Inflammatory macrophage treated with lipopolysaccharide for 1 hour (primary cell): ENCODE results near the gene DNAJC8.

Experiments used
- DNase-seq, 2 donors: peaks; one replicate each; pipeline ENCODE4 v3.0.0-alpha.2; 2020 to 2022

DNAJC8 gene

DNA sequence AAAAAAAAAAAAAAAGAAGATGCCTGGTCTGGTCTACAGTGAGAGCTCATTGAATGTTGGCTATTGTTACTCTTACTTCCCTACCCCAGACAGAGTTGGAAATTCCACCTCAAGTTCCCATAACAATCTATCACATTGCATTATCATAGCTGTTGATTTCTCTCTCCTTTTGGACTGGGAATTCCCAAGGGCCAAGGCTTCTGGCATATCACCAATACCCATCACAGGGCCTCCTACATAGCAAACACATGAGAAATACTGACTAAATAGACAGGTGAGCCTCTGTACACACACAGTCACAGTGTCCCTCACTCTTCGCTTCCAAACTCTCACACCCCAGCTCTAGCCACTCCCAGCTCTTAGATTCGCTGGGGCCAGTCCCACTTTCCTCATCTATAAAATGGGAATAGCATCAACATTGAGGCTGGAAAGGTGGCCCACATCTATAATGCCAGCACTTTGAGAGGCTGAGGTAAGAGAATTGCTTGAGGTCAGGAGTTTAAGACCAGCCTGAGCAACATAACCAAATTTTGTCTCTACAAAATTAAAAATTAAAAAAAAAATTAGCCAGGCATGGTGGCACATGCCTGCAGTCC, 62.7 kb downstream of the DNAJC8 start:
- DNase-seq = peak; percentile 85 to 97

GRCh38 chr1:28163496-28164161, 69.2 kb downstream of the DNAJC8 start:
- no peak for DNase-seq

DNA sequence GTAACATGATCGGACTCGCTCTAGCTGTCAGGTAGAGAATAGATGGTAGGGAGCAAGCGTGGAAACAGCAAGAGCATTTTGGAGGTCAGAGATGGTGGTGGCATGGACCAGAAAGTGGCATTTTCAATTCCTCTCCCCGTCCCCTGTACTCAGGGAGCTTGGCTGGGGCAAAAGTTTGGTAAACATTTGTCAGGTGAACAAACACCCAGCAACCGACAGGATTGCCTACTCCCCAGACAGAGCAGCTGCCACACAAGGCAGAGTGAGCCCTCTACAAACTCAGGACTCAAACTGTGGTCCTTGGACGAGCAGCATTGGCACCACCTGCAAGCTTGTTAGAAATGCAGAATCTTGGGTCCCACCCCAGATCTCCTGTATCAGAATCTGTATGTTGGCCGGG, 70.7 kb downstream of the DNAJC8 start:
- DNase-seq = no peak

- DNase-seq = peak; percentile 67 to 77
Measured at GRCh38 chr1:28161751-28162150, 71.1 kb downstream of the DNAJC8 start.

DNA sequence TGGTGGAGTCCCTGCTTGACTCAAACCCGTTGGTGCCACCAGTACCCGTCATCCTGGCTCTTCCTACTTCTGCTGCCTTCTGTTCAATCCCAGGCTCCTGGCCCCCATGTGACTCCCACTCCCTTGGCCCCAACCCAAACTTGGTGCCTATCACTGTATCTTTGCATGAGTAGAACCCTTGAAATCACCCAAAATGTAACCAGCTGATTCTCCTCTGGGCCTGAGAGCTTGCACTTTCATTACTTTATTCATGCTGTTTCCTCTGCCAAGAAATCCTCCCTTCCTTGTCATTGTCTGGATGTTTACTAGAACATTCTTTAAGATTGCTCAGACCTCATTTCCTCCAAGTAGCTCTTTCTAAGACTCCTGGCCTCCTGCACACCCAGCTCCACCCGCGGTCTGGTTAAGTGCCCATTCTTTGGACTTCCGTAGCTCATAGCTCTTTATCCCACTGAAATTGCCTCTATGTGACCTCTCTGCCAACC, 72.0 kb downstream of the DNAJC8 start:
- peak in 1 of 2 donors; percentile 49 for DNase-seq

GRCh38 chr1:28159680-28160079, 73.1 kb downstream of the DNAJC8 start:
- DNase-seq = peak; percentile 54 to 71

- peak in 1 of 2 donors; percentile 66 for DNase-seq
Measured at GRCh38 chr1:28159243-28159642, 73.6 kb downstream of the DNAJC8 start.

DNA sequence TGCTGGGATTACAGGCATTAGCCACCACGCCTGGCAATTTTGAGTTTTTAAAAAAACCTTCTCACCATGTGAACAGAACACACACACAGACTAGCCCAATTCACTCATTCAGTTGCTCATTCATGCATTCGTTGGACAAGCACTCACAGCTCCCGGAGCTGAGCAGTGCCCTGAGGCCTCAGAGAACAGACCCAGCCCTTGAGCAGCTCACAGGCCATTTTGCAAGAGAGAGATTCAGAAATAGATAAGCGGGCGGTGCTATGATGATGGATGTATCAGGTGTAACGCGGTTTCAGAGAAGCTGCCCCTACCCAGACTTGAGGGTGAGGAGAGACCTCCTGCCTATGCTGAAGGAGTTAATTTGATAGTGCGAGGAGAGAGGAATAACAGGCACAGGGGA, 74.9 kb downstream of the DNAJC8 start:
- no peak for DNase-seq

- peak; percentile 93 to 96 for DNase-seq
Measured at GRCh38 chr1:28156821-28157220, 76.0 kb downstream of the DNAJC8 start.

DNA sequence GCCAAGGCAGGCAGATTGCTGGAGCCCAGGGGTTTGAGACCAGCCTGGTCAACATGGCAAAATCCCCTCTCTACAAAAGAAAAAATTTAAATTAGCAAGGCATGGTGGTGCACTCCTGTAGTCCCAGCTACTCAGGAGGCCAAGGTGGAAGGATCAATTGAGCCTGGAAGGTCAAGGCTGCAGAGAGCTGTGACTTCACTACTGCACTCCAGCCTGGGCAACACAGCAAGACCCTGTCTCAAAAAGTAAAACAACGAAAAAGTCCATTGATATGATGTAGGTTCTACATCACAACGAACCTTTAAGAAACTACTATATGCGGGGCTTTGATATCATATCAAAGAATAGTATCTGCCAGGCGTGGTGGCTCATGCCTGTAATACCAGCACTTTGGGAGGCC, 77.2 kb downstream of the DNAJC8 start:
- no peak for DNase-seq

DNA sequence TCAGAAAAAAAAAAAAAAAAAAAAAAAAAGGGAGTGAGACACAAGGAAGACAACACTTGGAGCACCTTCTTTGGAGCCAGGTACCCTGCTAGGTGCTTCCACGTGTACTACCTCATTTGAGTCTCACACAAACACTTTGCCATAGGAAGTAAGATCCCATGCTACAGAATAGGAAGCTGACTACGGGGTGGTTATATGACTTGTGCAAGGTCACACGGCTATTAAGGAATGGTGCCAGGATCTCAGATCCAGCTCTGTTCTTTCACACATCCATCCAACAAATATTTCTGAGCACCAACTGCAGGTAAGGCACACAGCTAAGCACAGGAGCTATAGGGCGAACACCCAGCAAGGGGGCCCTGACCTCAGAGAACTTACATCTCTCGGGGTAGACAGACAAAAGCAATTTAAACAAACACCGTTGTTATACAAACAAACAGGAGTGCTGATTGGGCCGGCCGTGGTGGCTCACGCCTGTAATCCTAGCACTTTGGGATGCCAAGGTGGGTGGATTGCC, 78.7 kb downstream of the DNAJC8 start:
- DNase-seq = peak in 1 of 2 donors; percentile 52
